Panc1 (cell line): ENCODE data around the gene NUP210.

Experiments
- CTCF ChIP-seq: fragments of 450-650 bp; IDR thresholded peaks from 2 replicates; pipeline ENCODE4 v1.5.1; 2017; ENCODE audit warnings: mild to moderate bottlenecking
- POLR2AphosphoS5 ChIP-seq: IDR thresholded peaks from 2 replicates; pipeline ENCODE4 v1.6.1; 2012; ENCODE audit warnings: mild to moderate bottlenecking, low read depth, low read length, moderate library complexity
- REST ChIP-seq, 2 experiments: IDR thresholded peaks; 2 replicates each; pipeline ENCODE4 v1.6.1; 2011 to 2012; ENCODE audit warnings: low read depth in 2 of 2, control low read depth in 1 of 2, low read length in 1 of 2, mild to moderate bottlenecking in 1 of 2, moderate library complexity in 1 of 2; ENCODE audit not compliant: insufficient read depth in 1 of 2
- SIN3A ChIP-seq: IDR thresholded peaks from 2 replicates; pipeline ENCODE4 v1.6.1; 2012; ENCODE audit warnings: low read depth, mild to moderate bottlenecking, low read length, moderate library complexity, borderline replicate concordance; ENCODE audit not compliant: insufficient read depth
- TCF7L2 ChIP-seq: IDR thresholded peaks from 2 replicates; pipeline ENCODE4 v1.6.1; 2011; ENCODE audit warnings: mild to moderate bottlenecking, low read depth, low read length, inconsistent platforms

GRCh38 chr3:13364602-13365271, 55.4 kb downstream of the NUP210 start:
- TF ChIP-seq POLR2AphosphoS5 (no peak), CTCF (no peak), REST (IDR thresholded peaks at IDR 0.05; ENCODE audit: insufficient read depth in 1 of 2, low read depth in 2 of 2, low read length in 1 of 2) (no peak), TCF7L2 (no peak), SIN3A (no peak)
